Suprapubic skin (tissue), 4 donors: ENCODE measurements around the gene SRSF2. TPM values are rescaled to one million over a fixed set of nuclear protein-coding genes. Genes with fewer than 3 reads are reported as not detected.
A peak's percentile ranks its signal among the peaks of the same experiment; 100 is the strongest.
"Not testable (repeated sequence)": the region's sequence is repeated elsewhere in the genome, so short reads cannot be mapped to it uniquely, and the experiment has no call there.

Experiments used
- DNase-seq, 2 donors: peaks; one replicate each; pipeline ENCODE4 v3.0.0-alpha.2; 2019; ENCODE audit warnings: low spot score in 2 of 2
- H3K27ac ChIP-seq: fragments of 200-600 bp; sonication (generic); one replicate; pipeline ENCODE4 v1.5.1; 2019
- H3K27me3 ChIP-seq: fragments of 200-600 bp; sonication (generic); one replicate; pipeline ENCODE4 v1.5.1; 2019
- H3K36me3 ChIP-seq: fragments of 200-600 bp; sonication (generic); one replicate; pipeline ENCODE4 v1.5.1; 2019
- H3K4me1 ChIP-seq: fragments of 200-600 bp; sonication (generic); one replicate; pipeline ENCODE4 v1.5.1; 2019
- H3K4me3 ChIP-seq: fragments of 200-600 bp; sonication (generic); one replicate; pipeline ENCODE4 v1.5.1; 2019; ENCODE audit warnings: mild to moderate bottlenecking
- H3K9me3 ChIP-seq: fragments of 200-600 bp; sonication (generic); one replicate; pipeline ENCODE4 v1.5.1; 2019
- EP300 ChIP-seq: sonication (generic); formaldehyde crosslinking; IDR thresholded peaks from one replicate; pipeline ENCODE4 v1.6.1; 2017; ENCODE audit warnings: antibody characterized with exemption
- POLR2A ChIP-seq, 2 donors: fragments of 450-650 bp; IDR thresholded peaks; one replicate each; pipeline ENCODE4 v1.6.1; 2017; ENCODE audit warnings: antibody characterized with exemption in 2 of 2, mild to moderate bottlenecking in 2 of 2, moderate library complexity in 2 of 2
- POLR2AphosphoS5 ChIP-seq, 3 donors: sonication (generic); formaldehyde crosslinking; IDR thresholded peaks; one replicate each; pipeline ENCODE4 v1.6.1; 2017; ENCODE audit warnings: antibody characterized with exemption in 3 of 3
- WGBS: methylation state at CpG from one replicate; pipeline ENCODE4 v1.1.5; 2018; 5-methylcytosine and 5-hydroxymethylcytosine counted together
- total RNA-seq, 4 donors: library from RNA; depleted of rRNA; stranded (reverse); fragments of >200 nt; gene quantifications; one replicate each; pipeline ENCODE4 v1.1.0, GENCODE V29; 2016
- TF ChIP-seq, protein P1 (sequence below), 2 donors: fragments of 200-600 bp in 1 of 2; fragments of 450-650 bp in 1 of 2; sonication (generic) in 1 of 2; IDR thresholded peaks; one replicate each; pipeline ENCODE4 v1.5.1; 2016 to 2019; ENCODE audit warnings: antibody characterized with exemption in 2 of 2, mild to moderate bottlenecking in 1 of 2, moderate library complexity in 1 of 2

The SRSF2 gene
- total RNA-seq, 4 donors from 2014 or later, result 170 to 253 (median 186) TPM

DNA sequence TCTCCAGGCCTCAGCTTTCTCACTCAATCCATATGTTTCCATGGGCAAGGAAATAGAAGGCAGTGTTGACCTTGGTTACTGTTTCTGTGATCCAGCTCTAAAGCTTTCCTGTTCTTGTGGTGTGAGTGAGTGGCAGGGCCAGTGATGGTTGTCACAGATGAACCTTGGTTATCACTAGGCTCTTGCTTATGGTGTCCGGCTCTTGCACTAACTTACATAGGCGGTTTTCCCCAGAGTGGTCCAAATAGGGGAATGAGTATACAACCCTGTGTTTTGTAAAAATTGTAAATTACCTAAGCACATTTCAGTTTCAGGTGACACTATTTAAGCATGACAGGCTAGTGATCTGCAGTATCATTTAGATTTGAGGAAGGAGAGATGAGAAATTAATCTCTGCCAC, 7.6 kb upstream of the SRSF2 start:
- H3K36me3 ChIP-seq, result peaks cover 55% of the 10 kb centered on the region
- TF ChIP-seq EP300 (no peak), POLR2AphosphoS5 (IDR thresholded peaks at IDR 0.05) (no peak), POLR2A (IDR thresholded peaks at IDR 0.05) (no peak)
- TF ChIP-seq, protein P1, sequence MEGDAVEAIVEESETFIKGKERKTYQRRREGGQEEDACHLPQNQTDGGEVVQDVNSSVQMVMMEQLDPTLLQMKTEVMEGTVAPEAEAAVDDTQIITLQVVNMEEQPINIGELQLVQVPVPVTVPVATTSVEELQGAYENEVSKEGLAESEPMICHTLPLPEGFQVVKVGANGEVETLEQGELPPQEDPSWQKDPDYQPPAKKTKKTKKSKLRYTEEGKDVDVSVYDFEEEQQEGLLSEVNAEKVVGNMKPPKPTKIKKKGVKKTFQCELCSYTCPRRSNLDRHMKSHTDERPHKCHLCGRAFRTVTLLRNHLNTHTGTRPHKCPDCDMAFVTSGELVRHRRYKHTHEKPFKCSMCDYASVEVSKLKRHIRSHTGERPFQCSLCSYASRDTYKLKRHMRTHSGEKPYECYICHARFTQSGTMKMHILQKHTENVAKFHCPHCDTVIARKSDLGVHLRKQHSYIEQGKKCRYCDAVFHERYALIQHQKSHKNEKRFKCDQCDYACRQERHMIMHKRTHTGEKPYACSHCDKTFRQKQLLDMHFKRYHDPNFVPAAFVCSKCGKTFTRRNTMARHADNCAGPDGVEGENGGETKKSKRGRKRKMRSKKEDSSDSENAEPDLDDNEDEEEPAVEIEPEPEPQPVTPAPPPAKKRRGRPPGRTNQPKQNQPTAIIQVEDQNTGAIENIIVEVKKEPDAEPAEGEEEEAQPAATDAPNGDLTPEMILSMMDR (IDR thresholded peaks at IDR 0.05), result no peak
- H3K9me3 ChIP-seq, result no peaks in the 10 kb centered on the region
- peaks cover 11% of the 10 kb centered on the region for H3K4me1 ChIP-seq
- no peaks in the 10 kb centered on the region for H3K27me3 ChIP-seq
- 100% methylated on average over 2 of the region's 2 CpGs for WGBS
- DNase-seq, result no peak
- H3K4me3 ChIP-seq, result no peak overlapping the region
- H3K27ac ChIP-seq, result no peak overlapping the region

DNA sequence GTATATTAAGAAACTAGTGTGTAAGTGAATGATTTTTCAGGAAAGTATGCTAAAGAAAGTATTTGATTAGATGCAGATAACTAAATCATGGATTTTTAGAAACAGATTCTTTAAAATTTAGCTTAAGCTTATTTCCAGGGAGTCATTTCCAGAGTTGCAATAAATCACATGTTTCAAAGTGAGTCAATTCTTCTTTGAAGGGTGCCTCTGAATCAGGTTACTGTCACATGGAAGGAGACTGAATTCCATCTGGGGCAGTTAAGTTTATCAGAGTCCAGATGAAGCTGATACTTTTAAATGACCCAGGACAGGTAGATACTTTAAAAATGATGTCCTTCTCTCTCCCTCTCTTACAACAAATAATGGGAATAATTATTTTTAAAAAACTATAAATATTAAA, 5.8 kb upstream of the SRSF2 start:
- DNase-seq, result no peak
- Histone ChIP-seq H3K9me3 (no peaks in the 10 kb centered on the region), H3K27me3 (no peaks in the 10 kb centered on the region), H3K27ac (no peak overlapping the region), H3K4me3 (no peak overlapping the region), H3K36me3 (peaks cover 52% of the 10 kb centered on the region), H3K4me1 (peaks cover 25% of the 10 kb centered on the region)
- TF ChIP-seq POLR2AphosphoS5 (IDR thresholded peaks at IDR 0.05), result no peak
- no peak for TF ChIP-seq EP300
- TF ChIP-seq, protein P1 (IDR thresholded peaks at IDR 0.05), result no peak

DNA sequence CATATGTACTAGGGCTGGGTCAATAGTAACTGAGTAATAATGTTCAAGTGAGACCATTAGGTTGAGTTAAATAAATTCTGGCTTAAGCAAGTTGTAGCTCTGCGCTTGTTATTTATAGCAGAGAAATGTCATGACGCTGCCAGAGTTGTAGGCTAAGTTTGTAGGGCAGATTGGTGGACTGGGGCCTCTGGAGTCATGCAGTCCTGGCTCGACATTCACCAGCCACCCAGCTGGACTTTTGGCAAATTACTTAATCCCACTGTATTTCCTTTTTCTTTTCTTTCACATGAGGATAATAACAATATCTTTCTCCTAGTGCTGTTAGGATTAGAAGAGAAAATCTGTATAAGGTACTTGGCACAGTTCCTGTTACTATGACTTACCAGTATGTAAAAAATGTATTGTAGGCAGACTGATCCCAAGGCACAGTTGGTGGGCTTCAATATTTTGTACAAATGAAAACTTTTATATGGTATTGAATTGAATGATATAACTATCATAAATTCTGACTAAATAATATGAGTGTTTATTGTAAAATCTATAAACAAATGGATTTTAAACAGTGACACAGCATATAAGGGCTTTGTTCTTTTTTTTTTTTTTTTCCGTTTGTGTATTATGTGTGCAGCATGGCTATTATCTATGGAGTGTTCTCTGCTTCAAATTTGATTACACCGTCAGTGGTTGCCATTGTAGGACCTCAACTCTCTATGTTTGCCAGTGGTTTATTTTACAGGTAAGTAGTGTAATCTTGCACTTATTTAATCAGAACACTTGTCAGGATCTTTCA, 3.4 kb upstream of the SRSF2 start:
- Histone ChIP-seq H3K27me3 (no peaks in the 10 kb centered on the region), H3K4me1 (peaks cover 24% of the 10 kb centered on the region), H3K4me3 (no peak overlapping the region), H3K9me3 (no peaks in the 10 kb centered on the region), H3K27ac (no peak overlapping the region), H3K36me3 (peaks cover 42% of the 10 kb centered on the region)
- 63% methylated on average over 5 of the region's 5 CpGs for whole genome bisulfite sequencing
- DNase-seq, result no peak
- TF ChIP-seq POLR2A (IDR thresholded peaks at IDR 0.05) (no peak), POLR2AphosphoS5 (IDR thresholded peaks at IDR 0.05) (no peak), EP300 (no peak)
- TF ChIP-seq, protein P1 (IDR thresholded peaks at IDR 0.05), result no peak

DNA sequence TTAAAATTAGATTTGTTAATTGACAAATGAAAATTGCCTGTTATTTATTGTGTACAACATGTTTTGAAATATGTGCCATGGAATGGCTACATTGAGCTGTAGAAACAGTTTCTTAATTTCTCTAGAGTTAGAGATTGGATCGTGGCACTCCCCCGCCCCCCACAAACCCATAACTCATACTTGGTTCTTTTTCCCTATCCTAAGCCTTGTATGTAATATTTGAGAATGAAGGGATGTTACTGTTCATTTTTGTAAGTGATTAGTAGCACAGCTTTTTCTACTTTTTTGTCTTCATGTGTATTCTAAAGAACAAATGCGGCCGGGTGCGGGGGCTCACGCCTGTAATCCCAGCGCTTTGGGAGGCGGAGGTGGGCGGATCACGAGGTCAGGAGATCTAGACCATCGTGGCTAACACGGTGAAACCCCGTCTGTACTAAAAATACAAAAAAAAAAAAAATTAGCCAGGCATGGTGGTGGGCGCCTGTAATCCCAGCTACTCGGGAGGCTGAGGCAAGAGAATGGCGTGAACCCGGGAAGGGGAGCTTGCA, 2.5 kb upstream of the SRSF2 start:
- peaks cover 33% of the 10 kb centered on the region for H3K4me1 ChIP-seq
- not testable (repeated sequence) for H3K27ac ChIP-seq, H3K9me3 ChIP-seq, H3K4me3 ChIP-seq, DNase-seq, H3K27me3 ChIP-seq
- 91% methylated on average over 17 of the region's 17 CpGs for WGBS
- peaks cover 40% of the 10 kb centered on the region for H3K36me3 ChIP-seq

DNA sequence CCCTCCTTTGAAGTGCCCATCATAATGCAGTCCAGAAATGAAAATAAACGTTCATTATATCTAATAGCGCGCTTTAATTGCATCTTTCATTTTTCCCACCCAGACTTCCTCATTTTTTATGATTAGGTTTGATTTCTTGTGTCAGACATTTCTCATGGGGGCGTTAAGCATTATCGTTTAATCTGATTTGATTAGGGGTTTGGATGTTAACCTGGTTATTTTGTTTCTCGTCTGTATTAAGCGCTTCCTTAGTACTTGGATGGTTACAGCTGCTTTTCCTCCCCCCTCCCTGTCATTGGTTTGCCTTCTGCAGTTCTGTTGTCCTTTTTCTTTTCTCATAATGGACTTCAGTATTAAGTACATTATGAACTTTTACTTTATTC, 1.3 kb upstream of the SRSF2 start:
- Histone ChIP-seq H3K9me3 (no peaks in the 10 kb centered on the region), H3K4me1 (peaks cover 45% of the 10 kb centered on the region), H3K27ac (peak overlapping the region; percentile 98), H3K36me3 (peaks cover 40% of the 10 kb centered on the region), H3K27me3 (no peaks in the 10 kb centered on the region), H3K4me3 (peak overlapping the region; percentile 82)
- TF ChIP-seq, protein P1 (IDR thresholded peaks at IDR 0.05), result no peak
- no peak for TF ChIP-seq POLR2AphosphoS5 (IDR thresholded peaks at IDR 0.05)
- no peak for TF ChIP-seq POLR2A (IDR thresholded peaks at IDR 0.05)
- no peak for TF ChIP-seq EP300
- DNase-seq, result no peak
- WGBS, result 1% methylated on average over 7 of the region's 7 CpGs
